Right ventricle myocardium inferior (tissue), 1 donor: Measurements from ENCODE around the gene EID2B. TPM values are rescaled to one million over a fixed set of nuclear protein-coding genes. Genes with fewer than 3 reads are reported as not detected.
A peak's percentile ranks its signal among the peaks of the same experiment; 100 is the strongest.

Source experiments
- ATAC-seq: fragments of 200-7000 bp; cut with Tn5 transposase; one replicate; pipeline ENCODE4 v1.9.1; 2020; ENCODE audit warnings: mild to moderate bottlenecking, moderate library complexity
- DNase-seq: peaks from one replicate; pipeline ENCODE4 v3.0.0; 2021; ENCODE audit errors: missing footprints
- intact Hi-C: fragments of 100-400 bp; cut with DNase I; formaldehyde crosslinking; loops from one replicate; pipeline ENCODE4 v1.11.0; 2022
- total RNA-seq: library from RNA; stranded (reverse); fragmentation: NEBNext Ultra II Directional; extraction: Animal tissue kit (Norgen Biotek cat#: 25700); gene quantifications from one replicate; pipeline ENCODE4 v1.2.1, GENCODE V29; 2021
- donor health status: DM: no; HTN: yes; CAD: no; lungs with severe emphysema.

Gene EID2B
- total RNA-seq, 1 donor from 2014 or later = 1.7 TPM

GRCh38 chr19:39539518-39540332 is 7.1 kb upstream of the EID2B start, which contains the start of gene EID2:
Gene EID2, minus strand, starts transcription at chr19:39540161. Its CDS starts 82 bp downstream, at chr19:39540079.
- peak; percentile 98 for ATAC-seq
- intact Hi-C loops = loop anchor here (10.0 kb wide), 3 partner anchors 95 to 415 kb away; partner anchors contain the start of genes FBL, PAK4 and SUPT5H
- DNase-seq = peak; percentile 98

- DNase-seq = no peak
- intact Hi-C loops = loop anchor here (10.0 kb wide), 3 partner anchors 94 to 414 kb away; partner anchors contain the start of genes FBL, PAK4 and SUPT5H
- ATAC-seq = no peak
These were observed 6.5 kb upstream of the EID2B start for GRCh38 chr19:39539165-39539517.

GRCh38 chr19:39533791-39534190 is 1.1 kb upstream of the EID2B start:
- ATAC-seq = no peak
- intact Hi-C loops = loop anchor here (5.0 to 10.0 kb wide), 5 partner anchors 89 to 409 kb away; partner anchors contain the start of genes FBL, PAK4, SAMD4B and SUPT5H
- no peak for DNase-seq

- ATAC-seq (peak; percentile 4), DNase-seq (no peak)
- intact Hi-C loops = loop anchor here (5.0 to 10.0 kb wide), 5 partner anchors 88 to 408 kb away; partner anchors contain the start of genes FBL, PAK4, SAMD4B and SUPT5H
These were observed 406 bp upstream of the EID2B start for GRCh38 chr19:39533003-39533512.

- no peak for DNase-seq
- intact Hi-C loops = loop anchor here (1.0 to 10.0 kb wide), 6 partner anchors 58 to 407 kb away; partner anchors contain the start of genes FBL, PAK4, SAMD4B and SUPT5H
- ATAC-seq = no peak
These were observed 819 bp downstream of the EID2B start for GRCh38 chr19:39531834-39532232.

- no peak for ATAC-seq
These were observed 7.4 kb downstream of the EID2B start for GRCh38 chr19:39525205-39525604.

GRCh38 chr19:39524495-39524894 is 8.2 kb downstream of the EID2B start:
- intact Hi-C loops = no loop called here
- no peak for ATAC-seq
- no peak for DNase-seq

More at GRCh38 chr19:39525205-39525604, 7.4 kb downstream of the EID2B start:
- intact Hi-C loops = no loop called here
- no peak for DNase-seq

- ATAC-seq (no peak), DNase-seq (no peak)
- intact Hi-C loops = no loop called here
These were observed 11.8 kb downstream of the EID2B start for GRCh38 chr19:39520541-39521484.

GRCh38 chr19:39518975-39519374 is 13.7 kb downstream of the EID2B start:
- ATAC-seq (no peak), DNase-seq (no peak)
- intact Hi-C loops = no loop called here

- intact Hi-C loops = no loop called here
- DNase-seq (no peak), ATAC-seq (no peak)
These were observed 14.2 kb downstream of the EID2B start for GRCh38 chr19:39518458-39518857.

- intact Hi-C loops = no loop called here
These were observed 15.2 kb downstream of the EID2B start for GRCh38 chr19:39517432-39517831.

GRCh38 chr19:39516270-39516669 is 16.4 kb downstream of the EID2B start:
- no peak for DNase-seq
- ATAC-seq = no peak
- intact Hi-C loops = no loop called here

More at GRCh38 chr19:39517432-39517831, 15.2 kb downstream of the EID2B start:
- ATAC-seq (no peak), DNase-seq (no peak)

GRCh38 chr19:39515551-39516191 is 17.0 kb downstream of the EID2B start:
- DNase-seq = no peak
- no peak for ATAC-seq
- intact Hi-C loops = no loop called here

GRCh38 chr19:39514840-39515550 is 17.7 kb downstream of the EID2B start, which contains the start of gene SELENOV:
Gene SELENOV, plus strand, starts transcription at chr19:39515139. Its CDS starts 74 bp downstream, at chr19:39515213.
- ATAC-seq = no peak
- no peak for DNase-seq
- intact Hi-C loops = no loop called here

GRCh38 chr19:39512988-39513387 is 19.7 kb downstream of the EID2B start:
- intact Hi-C loops = no loop called here
- DNase-seq (no peak), ATAC-seq (no peak)

- intact Hi-C loops = no loop called here
- no peak for DNase-seq
- no peak for ATAC-seq
These were observed 23.4 kb downstream of the EID2B start for GRCh38 chr19:39509233-39509632.

GRCh38 chr19:39508629-39509028 is 24.0 kb downstream of the EID2B start:
- ATAC-seq (no peak), DNase-seq (no peak)

More at GRCh38 chr19:39508629-39509028, 24.0 kb downstream of the EID2B start:
- intact Hi-C loops = no loop called here
